Measurements from ENCODE around the gene CYP27A1.

GRCh38 chr2:218854860-218855259 lies 72.9 kb downstream of the CYP27A1 start:
- TF ChIP-seq CTCF (IDR thresholded peaks at IDR 0.05) (no peak), POLR2AphosphoS5 (IDR thresholded peaks at IDR 0.05) (no peak), POLR2A (IDR thresholded peaks at IDR 0.05) (no peak)
